ENCODE measurements around the gene STRIT1.
"Not testable (repeated sequence)": the region's sequence is repeated elsewhere in the genome, so short reads cannot be mapped to it uniquely, and the experiment has no call there.

STRIT1 gene

DNA sequence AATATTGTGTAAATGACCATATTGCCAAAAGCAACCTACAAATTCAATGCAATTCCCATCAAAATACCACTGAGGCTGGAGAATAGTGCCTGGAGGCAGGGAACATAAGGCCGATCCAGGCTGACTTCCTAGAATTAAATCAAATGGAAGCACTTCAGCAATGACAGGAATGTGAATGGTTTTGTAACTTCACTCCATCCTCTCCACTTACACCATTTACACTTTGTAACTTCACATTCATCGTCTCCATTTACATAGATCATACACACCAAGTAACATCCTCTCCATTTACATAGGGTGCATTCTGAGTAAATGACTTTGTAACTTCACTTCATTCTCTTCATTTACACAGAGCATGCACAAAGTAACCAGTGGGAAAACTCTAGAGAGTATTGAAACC is 11.6 kb downstream of the STRIT1 start:
- no peak for DNase-seq (ENCODE audit: extremely low spot score)
- TF ChIP-seq SP1 (IDR thresholded peaks at IDR 0.05) (no peak), HDGF (IDR thresholded peaks at IDR 0.05; ENCODE audit: borderline replicate concordance) (no peak), L3MBTL2 (conservative IDR thresholded peaks at IDR 0.05) (no peak), BHLHE40 (IDR thresholded peaks at IDR 0.05; ENCODE audit: borderline replicate concordance) (no peak), TARDBP (IDR thresholded peaks at IDR 0.05) (no peak), ELF4 (IDR thresholded peaks at IDR 0.05) (no peak), SUZ12 (IDR thresholded peaks at IDR 0.05) (no peak), PKNOX1 (IDR thresholded peaks at IDR 0.05) (no peak), LEF1 (IDR thresholded peaks at IDR 0.05; ENCODE audit: borderline replicate concordance) (no peak), CTBP1 (IDR thresholded peaks at IDR 0.05; ENCODE audit: borderline replicate concordance) (no peak), FOXA1 (IDR thresholded peaks at IDR 0.05) (no peak), FOXK2 (IDR thresholded peaks at IDR 0.05) (no peak)
- POLR2A ChIA-PET: no interaction called here
- CTCF ChIA-PET: no interaction called here

DNA sequence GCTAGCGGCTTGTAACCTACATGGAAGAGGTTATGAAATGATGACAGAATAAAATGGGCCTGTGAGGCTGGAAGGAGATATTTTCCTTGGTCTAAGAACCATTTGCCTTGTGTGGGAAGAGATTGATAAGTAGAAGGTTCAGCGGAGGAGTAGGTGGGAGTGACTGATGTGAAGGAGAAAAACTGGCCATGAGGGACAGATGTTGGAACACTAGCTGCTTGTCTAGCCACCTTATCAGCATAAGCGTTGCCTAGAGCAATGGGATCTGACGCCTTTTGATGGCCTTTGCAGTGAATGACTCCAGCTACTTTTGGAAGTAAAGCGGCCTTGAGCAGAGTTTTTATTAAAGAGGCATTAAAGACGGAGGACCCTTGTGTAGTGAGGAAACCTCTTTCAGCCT is 17.4 kb downstream of the STRIT1 start:
- DNase-seq (ENCODE audit: extremely low spot score); CTCF ChIA-PET; POLR2A ChIA-PET: not testable (repeated sequence)

DNA sequence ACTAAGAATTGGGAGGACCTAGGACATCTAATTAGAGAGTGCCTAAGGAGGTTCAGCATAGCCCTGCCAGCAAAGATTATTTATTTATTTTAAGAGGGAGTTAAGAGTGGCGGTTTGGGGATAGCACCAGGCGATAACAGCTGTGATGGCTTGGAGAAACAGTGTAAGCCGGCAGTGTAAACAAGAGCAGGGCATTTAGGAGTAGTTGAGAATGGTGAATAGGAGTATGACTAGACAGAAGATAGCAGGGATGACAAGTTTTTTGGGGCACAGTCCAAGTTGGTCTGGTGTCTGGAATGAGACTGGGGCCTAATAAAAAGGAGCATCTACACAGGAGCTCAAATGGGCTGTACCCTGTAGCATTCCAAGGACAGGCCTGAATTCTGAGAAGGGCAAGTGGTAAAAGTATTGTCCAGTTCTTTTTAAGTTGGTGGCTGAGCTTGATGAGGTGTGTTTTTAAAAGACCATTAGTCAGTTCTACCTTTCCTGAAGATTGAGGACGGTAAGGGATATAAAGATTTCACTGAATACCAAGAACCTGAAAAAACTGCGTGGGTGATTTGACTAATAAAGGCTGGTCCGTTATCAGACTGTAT is 18.2 kb downstream of the STRIT1 start:
- DNase-seq (ENCODE audit: extremely low spot score); POLR2A ChIA-PET; CTCF ChIA-PET: not testable (repeated sequence)

DNA sequence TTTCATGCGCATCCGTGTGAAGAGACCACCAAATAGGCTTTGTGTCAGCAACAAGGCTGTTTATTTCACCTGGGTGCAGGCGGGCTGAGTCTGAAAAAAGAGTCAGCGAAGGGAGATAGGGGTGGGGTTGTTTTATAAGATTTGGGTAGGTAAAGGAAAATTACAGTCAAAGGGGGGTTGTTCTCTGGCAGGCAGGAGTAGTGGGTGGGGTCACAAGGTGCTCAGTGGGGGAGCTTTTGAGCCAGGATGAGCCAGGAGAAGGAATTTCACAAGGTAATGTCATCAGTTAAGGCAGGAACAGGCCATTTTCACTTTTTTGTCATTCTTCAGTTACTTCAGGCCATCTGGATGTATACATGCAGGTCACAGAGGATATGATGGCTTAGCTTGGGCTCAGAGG is 19.0 kb downstream of the STRIT1 start:
- POLR2A ChIA-PET; DNase-seq (ENCODE audit: extremely low spot score); CTCF ChIA-PET: not testable (repeated sequence)

- CTCF ChIA-PET: no interaction called here
- TF ChIP-seq FOXK2 (IDR thresholded peaks at IDR 0.05) (no peak), BHLHE40 (IDR thresholded peaks at IDR 0.05; ENCODE audit: borderline replicate concordance) (no peak), FOXM1 (IDR thresholded peaks at IDR 0.05; ENCODE audit: borderline replicate concordance) (no peak), TARDBP (IDR thresholded peaks at IDR 0.05) (no peak), ARNT (IDR thresholded peaks at IDR 0.05) (no peak), L3MBTL2 (conservative IDR thresholded peaks at IDR 0.05) (no peak), ZNF384 (IDR thresholded peaks at IDR 0.05) (no peak), FOXA1 (IDR thresholded peaks at IDR 0.05) (no peak), NFRKB (IDR thresholded peaks at IDR 0.05) (no peak), CTBP1 (IDR thresholded peaks at IDR 0.05; ENCODE audit: borderline replicate concordance) (no peak), LEF1 (IDR thresholded peaks at IDR 0.05; ENCODE audit: borderline replicate concordance) (no peak), HDGF (IDR thresholded peaks at IDR 0.05; ENCODE audit: borderline replicate concordance) (no peak), SUZ12 (IDR thresholded peaks at IDR 0.05) (no peak), ELF4 (IDR thresholded peaks at IDR 0.05) (no peak), PKNOX1 (IDR thresholded peaks at IDR 0.05) (no peak), SP1 (IDR thresholded peaks at IDR 0.05) (no peak)
- DNase-seq (ENCODE audit: extremely low spot score): no peak
- POLR2A ChIA-PET: no interaction called here
Observed at GRCh38 chr3:155271343-155271613, 22.2 kb downstream of the STRIT1 start.

DNA sequence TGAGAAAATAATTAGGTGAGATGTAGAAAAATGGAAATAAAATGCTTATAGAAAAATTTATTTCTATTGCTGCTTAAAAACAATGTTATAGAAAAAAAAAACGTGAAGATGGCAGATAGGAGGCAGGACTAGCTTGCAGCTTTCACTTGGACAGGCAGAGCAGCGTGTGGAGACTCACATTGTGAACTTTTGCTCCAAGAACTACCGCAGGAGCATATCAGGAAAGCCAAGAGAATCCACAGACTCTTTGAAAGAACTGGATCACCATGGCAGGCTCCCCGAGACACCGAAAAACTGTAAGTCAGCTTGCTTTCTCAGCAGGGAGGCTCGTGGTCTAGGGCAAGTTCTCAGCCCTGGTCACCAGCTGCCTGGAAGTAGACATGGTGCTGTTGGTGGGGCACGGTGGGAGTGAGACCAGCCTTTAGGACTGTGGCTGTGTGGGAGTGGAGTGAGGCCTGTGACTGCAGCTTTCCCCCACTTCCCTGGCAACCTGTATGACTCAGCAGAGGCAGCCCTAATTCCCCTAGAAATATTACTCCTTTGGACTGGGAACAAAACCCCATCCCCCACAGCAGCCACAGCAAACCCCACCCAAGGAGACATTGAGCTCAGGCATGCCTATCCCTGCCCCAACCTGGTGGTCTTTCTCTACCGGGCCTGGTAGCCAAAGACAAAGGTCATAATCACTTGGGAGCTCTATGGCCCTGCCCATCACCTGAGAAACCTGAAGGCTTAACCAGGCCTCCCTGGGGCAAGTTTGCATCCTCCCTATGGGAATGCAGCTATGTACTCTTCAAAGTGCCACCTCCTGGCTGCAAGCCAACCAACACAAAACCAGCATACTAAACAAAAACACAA is 22.8 kb downstream of the STRIT1 start:
- TF ChIP-seq FOXA1 (IDR thresholded peaks at IDR 0.05) (no peak), LEF1 (IDR thresholded peaks at IDR 0.05; ENCODE audit: borderline replicate concordance) (no peak), PKNOX1 (IDR thresholded peaks at IDR 0.05) (no peak), FOXM1 (IDR thresholded peaks at IDR 0.05; ENCODE audit: borderline replicate concordance) (no peak), TARDBP (IDR thresholded peaks at IDR 0.05) (no peak), ZNF384 (IDR thresholded peaks at IDR 0.05) (no peak), BHLHE40 (IDR thresholded peaks at IDR 0.05; ENCODE audit: borderline replicate concordance) (no peak), CTBP1 (IDR thresholded peaks at IDR 0.05; ENCODE audit: borderline replicate concordance) (no peak)
- ChIA-PET POLR2A (no interaction called here), CTCF (no interaction called here)
- no peak for DNase-seq (ENCODE audit: extremely low spot score)

DNA sequence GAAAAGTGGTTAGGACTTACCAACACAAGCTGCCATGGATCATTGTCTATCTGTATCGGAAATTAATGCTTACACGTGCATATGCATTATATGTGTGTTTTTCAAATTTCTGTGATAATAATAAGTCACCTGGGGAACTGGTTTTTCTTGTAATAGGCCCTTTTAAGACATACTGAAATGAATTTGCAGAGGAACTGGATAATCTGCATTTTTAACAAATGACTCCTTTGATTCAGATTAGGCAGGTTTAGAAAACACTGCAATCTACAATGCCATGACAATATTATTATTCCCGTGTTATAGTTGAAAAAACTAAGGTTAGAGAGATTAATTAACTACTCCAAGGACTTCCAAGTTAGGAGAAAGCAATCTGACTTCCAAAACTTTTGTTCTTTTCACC is 23.4 kb downstream of the STRIT1 start:
- no peak for TF ChIP-seq FOXM1 (IDR thresholded peaks at IDR 0.05; ENCODE audit: borderline replicate concordance)
- no peak for TF ChIP-seq FOXA1 (IDR thresholded peaks at IDR 0.05)
- TF ChIP-seq ELF4 (IDR thresholded peaks at IDR 0.05): no peak
- TF ChIP-seq BHLHE40 (IDR thresholded peaks at IDR 0.05; ENCODE audit: borderline replicate concordance): no peak
- TF ChIP-seq HDGF (IDR thresholded peaks at IDR 0.05; ENCODE audit: borderline replicate concordance): no peak
- no peak for TF ChIP-seq SUZ12 (IDR thresholded peaks at IDR 0.05)
- TF ChIP-seq ZNF384 (IDR thresholded peaks at IDR 0.05): no peak
- no peak for TF ChIP-seq SP1 (IDR thresholded peaks at IDR 0.05)
- no peak for TF ChIP-seq ARNT (IDR thresholded peaks at IDR 0.05)
- no peak for TF ChIP-seq L3MBTL2 (conservative IDR thresholded peaks at IDR 0.05)
- no peak for TF ChIP-seq PKNOX1 (IDR thresholded peaks at IDR 0.05)
- TF ChIP-seq CTBP1 (IDR thresholded peaks at IDR 0.05; ENCODE audit: borderline replicate concordance): no peak
- no peak for TF ChIP-seq TARDBP (IDR thresholded peaks at IDR 0.05)
- POLR2A ChIA-PET: no interaction called here
- DNase-seq (ENCODE audit: extremely low spot score): no peak
- CTCF ChIA-PET: no interaction called here

DNA sequence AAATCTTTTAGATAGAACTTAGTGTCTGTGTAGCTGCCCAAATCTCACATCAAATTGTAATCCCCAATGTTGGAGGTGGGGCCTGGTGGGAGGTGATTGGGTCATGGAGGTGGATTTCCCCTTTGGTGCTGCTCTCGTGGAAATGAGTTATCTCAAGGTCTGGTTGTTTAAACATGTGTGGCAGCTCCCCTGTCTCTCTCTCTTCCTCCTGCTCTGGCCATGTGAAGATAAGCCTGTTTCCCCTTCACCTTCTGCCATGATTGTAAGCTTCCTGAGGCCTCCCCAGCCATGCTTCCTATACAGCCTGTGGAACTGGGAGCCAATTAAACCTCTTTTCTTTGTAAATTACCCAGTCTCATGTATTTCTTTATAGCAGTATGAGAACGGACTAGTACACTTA is 30.6 kb downstream of the STRIT1 start:
- CTCF ChIA-PET; POLR2A ChIA-PET; DNase-seq (ENCODE audit: extremely low spot score): not testable (repeated sequence)

Measured in HEK293T (cell line).